ENCODE results near the gene CACNA2D1. TPM values are rescaled to one million over a fixed set of nuclear protein-coding genes. Genes with fewer than 3 reads are reported as not detected.

The CACNA2D1 gene
- total RNA-seq, 1 experiment from 2014 or later: 36.2 TPM

DNA sequence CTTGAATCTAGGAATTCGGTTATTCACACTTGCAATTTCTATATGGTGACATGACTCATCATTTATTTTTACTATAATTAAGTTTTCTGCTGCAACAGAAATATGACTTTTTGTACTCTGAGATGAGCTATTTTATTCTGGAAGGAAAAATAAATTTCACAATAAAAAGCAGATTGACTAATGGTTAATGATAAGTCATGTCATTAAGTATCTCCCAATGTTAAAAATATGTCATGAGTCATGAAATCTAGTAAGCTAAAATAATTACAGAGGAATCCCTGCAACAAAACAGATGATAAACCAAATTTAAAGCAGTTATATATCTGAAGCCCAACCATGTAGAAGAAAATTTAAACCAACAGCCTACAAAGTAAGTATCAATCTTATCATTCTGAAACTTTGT lies 149.2 kb downstream of the CACNA2D1 start:
- Histone ChIP-seq H3K27me3 (ENCODE audit: insufficient read depth, low read length) (no peaks in the 10 kb centered on the region), H2AFZ (ENCODE audit: low read length) (no peak overlapping the region), H2BK20ac (ENCODE audit: low read depth, low read length, poor library complexity, severe bottlenecking) (no peak overlapping the region), H3K56ac (ENCODE audit: insufficient read length, low read depth, low read length) (no peak overlapping the region), H2BK15ac (ENCODE audit: low read depth, low read length) (no peak overlapping the region), H2BK12ac (ENCODE audit: insufficient read length, low read depth, low read length) (no peak overlapping the region), H3K4me2 (ENCODE audit: insufficient read depth, insufficient read length, low read length) (no peak overlapping the region), H3T11ph (ENCODE audit: low read length) (no peak overlapping the region), H3K23me2 (ENCODE audit: insufficient read length, low read depth, low read length, poor library complexity, severe bottlenecking) (no peaks in the 10 kb centered on the region), H3K23ac (ENCODE audit: insufficient read length, low read depth, low read length) (no peak overlapping the region), H3K79me2 (ENCODE audit: insufficient read depth, low read length) (no peaks in the 10 kb centered on the region), H2AK5ac (ENCODE audit: insufficient read length, low read length) (no peak overlapping the region), H2BK5ac (ENCODE audit: insufficient read length, low read length) (no peak overlapping the region), H3K14ac (ENCODE audit: insufficient read depth, low read length) (no peak overlapping the region), H3K9ac (ENCODE audit: extremely low read depth, insufficient read length, low read length) (no peak overlapping the region), H2BK120ac (ENCODE audit: low read depth, low read length, poor library complexity, severe bottlenecking) (no peak overlapping the region), H3K27ac (ENCODE audit: insufficient read length, low read depth, low read length) (no peak overlapping the region), H3K4me1 (ENCODE audit: insufficient read depth, low read length) (no peaks in the 10 kb centered on the region), H3K18ac (ENCODE audit: insufficient read length, low read depth, low read length) (no peak overlapping the region), H3K4ac (ENCODE audit: low read depth, low read length) (no peak overlapping the region), H4K8ac (replicated peaks; ENCODE audit: insufficient read length, low read depth, low read length) (no peak overlapping the region), H3K9me3 (ENCODE audit: control insufficient read depth, low read depth, low read length) (no peaks in the 10 kb centered on the region), H4K5ac (ENCODE audit: insufficient read length, low read depth, low read length) (no peak overlapping the region), H3K79me1 (ENCODE audit: insufficient read depth, low read depth, low read length, poor library complexity, severe bottlenecking) (no peaks in the 10 kb centered on the region), H4K20me1 (ENCODE audit: control insufficient read depth, insufficient read depth, insufficient read length) (no peaks in the 10 kb centered on the region), H4K91ac (ENCODE audit: insufficient read length, low read depth, low read length) (no peak overlapping the region)
- Mint-ChIP-seq H3K27me3 (ENCODE audit: low read depth) (no peaks in the 10 kb centered on the region), H3K9me3 (peaks cover 2 to 7% of the 10 kb centered on the region in 2 experiments; a peak in 1 of 5 replicates), H3K4me1 (peaks cover 9 to 13% of the 10 kb centered on the region in 2 experiments), H3K36me3 (ENCODE audit: insufficient read depth in 1 of 3, low read depth in 3 of 3) (peaks cover 1 to 17% (median 8%) of the 10 kb centered on the region in 3 experiments; a peak in 6 of 7 replicates), H3K4me3 (no peak overlapping the region), H3K27ac (no peak overlapping the region)
- DNase-seq: no peak
- whole genome bisulfite sequencing (ENCODE audit: extremely low coverage, insufficient read length, low lambda C conversion rate): no CpG with 5 or more reads among the region's 1 CpG
- no peak for TF ChIP-seq CTCF (conservative IDR thresholded peaks at IDR 0.05)
